Activated gamma-delta T cell (primary cell): Measurements from ENCODE around the gene SPAG8.

Source experiments
- DNase-seq: peaks from one replicate; lab custom pipeline; 2025; lab: John Stamatoyannopoulos, UW
- total RNA-seq, 2 donors: gene quantifications; one replicate each; lab custom pipeline; 2026; lab: John Stamatoyannopoulos, UW

Gene SPAG8
- 6.0 to 8.3 reads per million in 2 donors for total RNA-seq

GRCh38 chr9:35812025-35812602, at the start of gene SPAG8:
Gene SPAG8 (minus strand): TSS chr9:35812262. CDS start chr9:35812147, 115 bp downstream.
- peak; percentile 96 for DNase-seq

DNA sequence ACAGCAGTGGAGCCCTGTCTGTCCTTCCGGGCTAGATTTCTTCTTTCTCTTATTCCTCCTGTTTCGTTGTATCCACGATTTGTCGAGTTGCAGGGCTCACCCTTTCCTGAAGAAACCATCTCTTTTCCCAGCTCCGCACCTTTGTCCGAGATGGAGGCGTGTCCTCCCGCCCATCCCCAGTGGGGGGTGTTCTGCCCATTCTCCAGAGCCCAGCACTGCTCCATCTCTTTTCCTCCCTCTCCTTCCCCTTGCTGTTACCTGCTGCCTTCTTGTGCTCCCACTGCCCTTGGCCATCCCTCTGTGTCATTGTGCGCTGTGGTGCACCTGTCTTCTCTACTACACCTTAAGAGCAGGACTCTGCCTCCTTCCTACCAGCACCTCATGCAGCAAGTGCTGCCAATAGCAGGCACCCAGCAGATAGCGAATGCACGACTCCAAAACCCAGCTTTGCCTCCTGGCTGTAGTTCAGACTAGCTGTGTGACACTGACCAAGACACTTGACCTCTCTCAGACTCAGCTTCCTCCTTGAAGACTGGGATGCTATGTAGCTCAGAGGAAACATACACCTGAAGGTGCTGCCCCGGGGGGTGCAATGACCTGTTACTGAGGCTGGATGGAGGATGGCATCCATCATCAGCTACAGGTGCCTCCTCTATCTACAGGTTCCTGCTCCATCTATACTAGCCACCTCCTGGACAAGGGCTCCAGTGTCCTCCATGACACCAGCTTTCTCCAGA, 49.3 kb upstream of the SPAG8 start:
- DNase-seq = no peak

GRCh38 chr9:35859990-35860339, 47.9 kb upstream of the SPAG8 start:
- DNase-seq = no peak

DNA sequence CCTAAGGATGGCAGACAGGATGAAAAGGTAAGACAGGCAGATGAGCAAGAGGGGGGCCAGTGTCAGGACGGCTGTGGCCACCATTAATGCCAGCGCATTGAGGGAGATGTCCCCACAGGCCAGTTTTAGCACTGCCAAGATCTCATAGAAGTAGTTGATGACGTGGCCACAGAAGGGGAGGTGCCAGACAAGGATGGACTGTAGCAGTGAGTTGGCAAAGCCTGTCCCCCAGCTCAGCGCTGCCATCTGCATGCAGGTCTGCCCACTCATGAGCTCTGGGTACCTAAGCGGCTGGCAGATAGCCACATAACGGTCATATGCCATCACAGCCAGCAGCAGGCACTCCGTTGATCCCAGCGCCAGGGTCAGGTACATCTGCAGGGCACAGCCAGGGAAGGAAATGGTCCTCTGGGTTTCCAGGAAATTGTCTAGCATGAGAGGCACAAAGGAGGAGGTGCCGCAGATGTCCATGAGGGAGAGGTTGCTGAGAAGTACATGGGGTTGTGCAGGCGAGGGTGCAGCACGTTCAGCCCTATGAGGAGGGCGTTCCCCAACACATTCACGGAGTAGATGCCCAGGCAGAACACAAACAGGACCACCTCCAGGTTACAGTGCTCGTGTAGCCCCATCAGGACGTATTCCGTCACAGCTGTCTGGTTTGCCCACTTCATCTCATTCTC, 47.4 kb upstream of the SPAG8 start:
- DNase-seq = no peak

GRCh38 chr9:35858458-35858857, 46.4 kb upstream of the SPAG8 start:
- no peak for DNase-seq

- no peak for DNase-seq
Observed at GRCh38 chr9:35856882-35857281, 44.8 kb upstream of the SPAG8 start.

DNA sequence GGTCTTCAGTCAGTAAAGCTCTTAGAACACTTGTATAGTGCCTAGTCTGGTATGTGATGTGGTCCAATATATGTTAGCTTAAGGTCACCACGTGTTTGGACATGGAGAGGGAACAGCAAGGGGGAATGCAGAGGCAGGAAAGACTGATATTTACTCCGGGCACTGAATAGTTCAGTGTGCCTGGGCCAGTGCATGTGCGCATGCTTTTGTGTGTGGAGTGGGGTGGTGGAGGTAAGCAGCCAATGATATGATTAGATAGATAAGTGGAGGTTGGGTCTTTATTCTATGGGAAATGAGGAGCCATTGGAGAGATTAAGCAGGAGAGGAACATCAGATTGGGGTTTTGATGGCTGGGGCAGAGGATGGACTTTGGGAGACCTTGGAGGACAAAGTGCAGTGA, 44.1 kb upstream of the SPAG8 start:
- no peak for DNase-seq

GRCh38 chr9:35854091-35854762, 42.2 kb upstream of the SPAG8 start:
- DNase-seq = no peak

GRCh38 chr9:35852876-35853865, 41.1 kb upstream of the SPAG8 start:
- no peak for DNase-seq

DNA sequence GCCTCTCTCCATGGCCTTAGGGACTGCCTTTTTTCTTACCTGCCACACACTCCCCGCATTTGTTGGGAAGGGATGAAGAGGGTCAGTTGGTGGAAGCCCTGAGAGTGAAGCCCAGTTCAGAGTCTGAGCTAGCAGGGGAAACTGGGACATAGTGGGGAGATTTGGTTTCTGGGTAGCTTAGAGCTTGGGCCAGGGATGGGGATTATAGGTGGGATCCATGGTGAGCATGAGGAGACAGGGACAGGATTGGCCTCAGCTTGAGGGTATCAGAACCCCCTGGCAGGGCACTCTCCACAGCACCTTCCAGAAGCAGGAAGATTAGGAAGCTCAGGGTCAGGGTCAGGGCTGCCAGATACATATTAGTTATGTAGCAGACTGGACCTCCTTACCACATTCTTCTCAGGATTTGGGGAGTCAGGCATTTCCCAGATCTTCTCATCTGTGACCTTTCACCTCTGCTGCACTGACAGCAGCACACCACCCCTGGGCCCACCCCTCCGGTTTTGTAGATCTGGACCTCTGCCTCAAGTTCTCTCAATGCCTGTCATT, 40.3 kb upstream of the SPAG8 start:
- no peak for DNase-seq

DNA sequence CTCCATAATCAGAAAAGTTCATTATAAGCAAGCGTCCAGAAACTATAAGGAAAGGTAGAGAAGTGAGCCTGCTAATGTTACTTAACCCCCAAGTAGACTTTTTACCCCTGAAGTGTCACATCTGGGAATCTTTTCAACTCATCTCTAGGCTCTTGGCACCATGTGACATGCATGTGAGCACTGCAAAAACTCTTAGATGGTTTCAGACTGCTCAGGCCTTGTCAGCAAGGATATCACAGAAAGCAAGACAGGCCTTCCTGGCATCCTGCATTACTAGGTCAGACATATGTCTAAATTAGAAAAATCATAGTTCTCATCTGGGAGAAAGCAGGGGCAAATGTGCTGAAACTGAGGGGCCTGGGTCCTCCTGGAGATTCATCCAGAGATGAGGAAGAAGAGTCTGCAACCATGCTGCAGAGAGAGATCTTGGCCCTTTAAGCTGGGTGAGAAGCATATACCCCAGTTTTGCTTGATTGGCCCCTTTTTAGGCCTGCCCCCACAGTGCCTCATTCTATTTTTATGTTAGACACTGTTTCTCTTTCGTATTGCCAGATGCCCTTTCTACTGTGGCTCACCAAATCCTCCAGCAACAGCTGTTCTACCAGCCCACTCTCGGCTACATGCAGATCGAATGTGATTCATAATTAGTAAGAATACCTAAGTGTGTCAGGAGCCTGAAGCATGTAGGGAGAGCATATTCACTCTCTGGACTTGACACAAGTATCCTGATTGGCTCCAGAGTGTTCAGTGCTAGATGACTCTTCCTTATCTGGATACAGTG, 35.9 kb upstream of the SPAG8 start:
- DNase-seq = no peak

DNA sequence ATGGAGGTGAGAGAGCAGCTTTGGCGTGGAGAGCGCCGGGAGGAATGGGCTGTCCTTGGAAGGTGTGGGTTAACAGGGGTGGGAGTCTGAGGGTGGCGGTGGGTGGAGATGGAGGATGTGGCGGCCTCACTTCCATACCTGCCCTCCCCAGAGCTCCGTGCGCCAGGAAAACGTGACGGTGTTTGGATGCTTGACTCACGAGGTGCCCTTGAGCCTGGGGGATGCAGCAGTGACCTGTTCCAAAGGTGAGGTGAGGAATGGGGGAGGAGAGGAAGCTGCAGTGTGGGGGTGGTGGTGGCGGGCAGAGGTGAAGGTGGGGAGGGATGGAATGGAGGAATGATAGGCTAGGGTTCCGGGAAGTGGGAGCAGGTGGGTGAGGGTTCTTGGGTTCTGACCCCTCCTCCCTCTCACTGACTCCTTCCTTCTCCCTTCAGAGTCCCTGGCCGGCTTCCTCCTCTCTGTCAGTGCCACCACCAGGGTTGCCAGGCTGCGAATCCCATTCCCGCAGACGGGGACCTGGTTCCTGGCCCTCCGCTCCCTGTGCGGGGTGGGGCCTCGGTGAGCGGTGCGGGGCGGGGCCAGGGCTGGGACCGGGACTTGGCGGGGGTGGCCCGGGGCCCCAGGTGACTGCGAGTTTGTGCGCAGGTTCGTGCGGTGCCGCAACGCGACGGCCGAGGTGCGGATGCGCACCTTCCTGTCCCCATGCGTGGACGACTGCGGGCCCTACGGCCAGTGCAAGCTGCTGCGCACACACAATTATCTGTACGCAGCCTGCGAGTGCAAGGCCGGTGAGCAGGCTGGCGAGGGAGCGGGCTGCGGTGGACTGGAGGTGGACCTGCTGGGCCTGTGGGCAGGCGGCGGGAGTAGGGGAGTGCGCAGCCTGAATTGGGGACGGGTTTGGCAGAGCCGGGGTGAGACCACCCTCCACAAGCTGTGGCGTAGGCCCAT, 34.0 kb upstream of the SPAG8 start:
- DNase-seq = no peak

DNA sequence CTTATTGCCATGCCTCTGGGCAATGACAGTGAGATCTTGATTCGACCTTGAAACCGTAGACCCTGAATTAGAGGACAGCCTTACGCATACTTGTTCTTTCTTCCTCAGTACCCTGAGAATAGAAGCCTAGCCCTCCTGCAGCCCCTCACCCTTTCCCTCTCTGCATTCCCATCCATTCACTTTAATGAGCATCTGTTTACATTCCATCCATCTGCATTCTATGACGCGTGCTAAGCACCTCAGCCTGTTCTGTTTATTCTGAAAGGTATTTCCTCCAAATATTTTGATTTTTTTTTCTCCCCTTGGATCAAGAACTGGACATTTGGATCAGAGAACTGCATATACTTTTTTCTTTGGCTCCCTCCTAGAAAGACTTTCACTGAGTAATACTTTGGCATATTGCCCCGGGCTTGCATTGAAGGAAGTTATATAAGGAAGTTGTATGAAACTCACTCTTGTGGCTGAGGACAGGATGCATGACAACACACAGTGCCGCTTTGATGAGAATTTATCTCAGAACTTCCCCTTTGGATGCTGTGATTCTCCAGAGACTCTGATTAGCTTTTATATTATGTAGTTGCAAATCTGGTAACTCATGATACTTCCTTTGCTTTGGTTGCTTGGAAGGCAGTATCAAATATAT, 32.7 kb upstream of the SPAG8 start:
- no peak for DNase-seq

GRCh38 chr9:35842795-35843194, 30.7 kb upstream of the SPAG8 start:
- no peak for DNase-seq

DNA sequence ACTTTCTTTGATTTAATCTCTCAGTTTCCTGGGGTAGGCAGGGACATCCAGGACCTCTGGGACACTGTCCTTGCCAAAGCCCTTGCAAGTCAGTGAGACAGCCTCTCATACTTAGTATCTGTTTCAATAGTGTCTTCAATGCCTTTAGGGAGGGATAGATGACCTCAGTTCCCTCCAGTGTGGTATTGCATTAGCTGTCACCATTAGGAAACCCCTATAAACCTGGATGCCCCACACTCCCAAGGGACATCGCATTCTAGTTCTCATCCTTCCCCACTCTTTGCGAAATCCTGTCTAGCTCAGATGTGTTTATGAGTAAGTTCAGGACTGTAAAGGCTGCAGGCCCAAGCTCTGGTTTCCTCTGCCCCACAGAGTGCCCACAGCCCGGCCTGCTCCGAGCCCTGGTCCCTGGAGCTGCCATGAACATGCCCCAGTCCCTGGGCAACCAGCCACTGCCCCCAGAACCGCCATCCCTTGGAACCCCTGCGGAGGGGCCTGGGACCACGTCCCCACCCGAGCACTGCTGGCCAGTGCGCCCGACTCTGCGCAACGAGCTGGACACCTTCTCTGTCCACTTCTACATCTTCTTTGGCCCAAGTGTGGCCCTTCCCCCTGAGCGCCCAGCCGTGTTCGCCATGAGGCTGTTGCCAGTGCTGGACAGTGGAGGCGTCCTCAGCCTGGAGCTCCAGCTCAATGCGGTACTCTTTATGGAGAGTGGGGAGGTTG, 30.1 kb upstream of the SPAG8 start:
- no peak for DNase-seq

GRCh38 chr9:35841645-35841900, 29.5 kb upstream of the SPAG8 start:
- DNase-seq = no peak

DNA sequence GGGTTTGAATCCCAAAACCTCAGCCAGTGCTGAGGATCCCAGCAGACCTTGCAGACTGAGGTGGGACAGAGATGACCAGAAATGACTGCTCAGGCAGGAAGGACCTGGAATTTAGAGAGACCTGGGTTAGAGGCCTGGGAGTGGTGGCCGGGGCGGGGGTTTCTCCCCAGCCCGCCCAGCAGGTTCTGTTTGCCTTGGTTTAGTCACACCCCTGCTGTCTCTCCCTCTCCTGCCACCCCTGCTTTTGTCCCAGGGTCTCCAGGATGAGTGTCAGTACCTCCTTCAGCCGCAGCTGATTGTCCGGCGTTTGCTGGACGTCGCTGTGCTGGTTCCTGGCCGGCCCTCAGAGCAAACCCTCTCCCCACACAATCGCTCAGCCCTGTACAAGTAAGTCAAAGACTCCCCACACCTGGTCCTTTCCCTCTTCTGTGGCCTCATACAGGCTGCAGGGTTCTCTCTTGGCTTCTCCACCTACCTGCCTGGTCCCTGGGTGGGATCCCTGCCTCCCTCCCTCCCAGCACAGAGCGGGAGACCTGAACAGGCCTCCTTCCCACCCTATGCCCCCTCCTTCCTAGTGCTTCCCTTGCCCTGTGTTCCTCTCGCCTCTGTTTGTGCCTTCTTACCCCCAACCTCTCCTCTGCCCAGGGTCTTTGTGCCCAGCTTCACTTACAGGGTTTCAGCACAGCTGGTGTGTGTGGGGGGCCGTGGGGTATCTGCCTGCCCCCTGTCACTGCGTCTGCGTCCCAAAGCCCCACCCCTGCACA, 29.0 kb upstream of the SPAG8 start:
- DNase-seq = no peak

GRCh38 chr9:35839926-35840325, 27.9 kb upstream of the SPAG8 start:
- DNase-seq = no peak
